HG03108 (cell line): ENCODE data around the gene GAB2.
"Not testable (repeated sequence)": the region's sequence is repeated elsewhere in the genome, so short reads cannot be mapped to it uniquely, and the experiment has no call there.

Source experiments
- ATAC-seq: cut with Tn5 transposase; IDR thresholded peaks from one replicate; pipeline ENCODE4 v1.9.1; 2021; ENCODE audit warnings: moderate library complexity; ENCODE audit not compliant: unreplicated experiment

GAB2 gene

DNA sequence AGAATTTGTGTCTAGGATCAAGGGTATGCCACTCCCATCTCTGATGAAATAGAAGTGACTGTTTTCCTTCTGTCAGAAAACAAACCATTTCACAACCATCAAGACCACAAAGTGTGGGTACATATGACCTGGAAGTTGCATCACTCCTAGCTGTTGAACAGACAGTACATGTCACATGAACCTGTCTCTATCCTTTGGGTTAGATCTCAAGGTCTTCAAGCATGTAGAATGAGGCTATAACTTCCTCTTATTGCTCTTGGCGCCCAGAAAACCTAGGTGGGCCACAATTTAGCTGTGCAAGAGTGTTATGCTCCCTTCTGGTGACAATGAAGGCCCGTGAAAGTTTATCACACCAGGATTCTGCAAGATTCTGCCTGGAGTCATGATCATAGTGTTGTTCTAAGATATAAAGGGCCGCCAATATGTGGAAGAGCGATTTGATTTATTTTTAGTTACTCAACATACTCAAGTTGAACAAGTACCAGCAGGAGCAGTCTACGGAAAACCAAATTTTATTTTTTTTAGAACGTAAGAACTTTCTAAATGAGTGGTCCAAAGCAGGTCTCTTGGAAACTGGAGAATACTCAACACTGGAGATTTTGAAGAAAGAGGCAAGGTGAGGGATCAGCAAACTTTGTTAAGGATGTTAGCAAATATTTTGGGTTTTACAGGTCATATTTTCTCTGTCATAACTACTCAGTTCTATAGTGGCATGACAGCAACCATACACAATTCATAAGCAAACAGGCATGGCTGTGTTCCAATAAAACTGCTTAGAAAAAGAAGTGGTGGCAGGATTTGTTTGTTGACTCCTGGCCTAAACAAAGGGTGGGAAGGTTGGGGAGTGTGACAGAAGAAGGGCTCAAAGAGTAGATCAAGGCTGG is 127.1 kb downstream of the GAB2 start:
- no peak for ATAC-seq

DNA sequence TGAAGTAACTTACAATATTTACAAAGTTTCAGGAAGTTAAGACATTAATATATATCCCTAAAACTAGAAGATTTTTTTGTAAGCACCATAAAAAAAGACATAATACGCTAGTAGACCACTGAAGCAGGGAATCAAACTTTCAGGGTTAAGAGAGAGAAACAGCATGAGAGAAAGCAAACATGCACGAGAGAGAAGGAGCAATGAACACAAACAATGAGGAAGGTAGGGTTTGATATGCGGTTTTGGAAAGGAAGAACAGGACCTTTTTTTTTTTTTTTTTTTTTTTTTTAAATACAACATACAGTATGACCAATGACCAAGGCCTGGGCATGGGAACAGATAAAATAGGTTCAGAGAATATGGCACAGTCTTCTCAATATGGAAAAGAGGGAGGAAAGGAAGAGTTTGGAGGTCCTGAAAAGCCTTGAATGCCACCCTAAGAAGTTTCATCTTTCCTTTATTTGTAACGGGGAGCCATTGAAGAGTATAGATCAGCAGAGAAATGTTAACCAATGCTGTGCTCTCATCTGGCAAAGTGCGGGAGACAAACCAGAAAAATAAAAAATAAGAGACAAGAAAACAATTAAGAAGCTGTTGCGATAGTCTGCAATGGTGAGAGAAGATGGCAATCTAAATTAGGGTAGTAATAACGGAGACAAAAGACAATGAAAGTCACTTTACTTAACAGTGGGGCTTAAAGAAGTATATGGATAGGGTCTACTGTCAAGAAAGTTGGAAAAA is 127.9 kb downstream of the GAB2 start:
- ATAC-seq: no peak

DNA sequence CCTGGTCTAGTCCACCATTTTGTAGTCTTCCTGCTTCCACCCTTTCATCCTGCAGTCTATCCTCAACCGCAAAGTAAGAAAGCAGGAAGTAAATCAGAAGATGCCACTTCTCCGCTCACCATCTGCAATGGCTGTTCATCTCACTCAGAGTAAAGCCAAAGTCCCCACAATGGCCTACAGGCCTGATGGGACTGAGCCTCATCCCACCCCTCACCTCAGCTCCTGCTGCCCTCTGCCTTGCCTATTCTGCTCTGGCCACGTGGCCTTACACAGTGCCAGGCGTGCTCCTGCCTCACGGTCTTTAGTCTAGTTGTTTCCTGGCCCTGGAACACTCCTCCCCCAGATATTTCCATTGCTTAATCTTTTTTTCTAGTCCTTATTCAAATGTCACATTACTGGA is 133.4 kb downstream of the GAB2 start:
- ATAC-seq: no peak

DNA sequence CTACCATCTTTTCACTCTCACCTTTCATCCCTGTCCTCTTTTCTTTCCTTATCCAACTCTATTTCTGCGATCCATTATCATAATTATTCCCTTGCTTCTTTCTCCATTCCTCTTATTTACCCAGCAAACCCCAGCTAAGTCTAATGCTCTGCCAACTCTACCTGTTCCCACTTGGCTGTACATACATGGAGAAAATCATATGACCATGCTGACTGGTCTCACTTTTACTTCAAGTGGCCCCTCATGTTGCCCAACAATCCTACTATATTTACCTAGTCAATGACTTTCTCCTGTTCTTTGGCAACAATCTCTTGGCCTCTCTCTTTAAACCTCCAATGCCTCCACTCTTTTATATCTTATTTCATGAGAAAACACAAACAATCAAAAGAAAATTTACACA is 134.8 kb downstream of the GAB2 start:
- ATAC-seq: no peak

DNA sequence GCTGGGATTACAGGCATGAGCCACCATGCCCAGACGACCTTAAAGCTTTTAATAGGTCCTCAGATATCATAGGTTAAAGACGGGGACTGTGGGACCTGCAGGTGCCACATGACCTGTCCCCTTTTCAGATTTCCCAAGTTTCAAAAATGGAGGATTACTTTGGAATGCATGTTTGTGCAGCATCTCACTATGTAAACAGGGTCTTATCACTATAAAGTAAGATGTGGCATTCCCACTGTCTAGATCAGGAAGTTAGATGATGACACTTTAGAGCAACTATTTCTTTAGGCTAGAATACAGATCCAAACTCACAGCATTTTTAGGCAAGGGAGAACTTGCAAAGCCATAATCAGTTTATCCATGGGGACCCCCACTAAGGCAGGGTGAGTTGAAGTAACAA is 136.1 kb downstream of the GAB2 start:
- no peak for ATAC-seq

DNA sequence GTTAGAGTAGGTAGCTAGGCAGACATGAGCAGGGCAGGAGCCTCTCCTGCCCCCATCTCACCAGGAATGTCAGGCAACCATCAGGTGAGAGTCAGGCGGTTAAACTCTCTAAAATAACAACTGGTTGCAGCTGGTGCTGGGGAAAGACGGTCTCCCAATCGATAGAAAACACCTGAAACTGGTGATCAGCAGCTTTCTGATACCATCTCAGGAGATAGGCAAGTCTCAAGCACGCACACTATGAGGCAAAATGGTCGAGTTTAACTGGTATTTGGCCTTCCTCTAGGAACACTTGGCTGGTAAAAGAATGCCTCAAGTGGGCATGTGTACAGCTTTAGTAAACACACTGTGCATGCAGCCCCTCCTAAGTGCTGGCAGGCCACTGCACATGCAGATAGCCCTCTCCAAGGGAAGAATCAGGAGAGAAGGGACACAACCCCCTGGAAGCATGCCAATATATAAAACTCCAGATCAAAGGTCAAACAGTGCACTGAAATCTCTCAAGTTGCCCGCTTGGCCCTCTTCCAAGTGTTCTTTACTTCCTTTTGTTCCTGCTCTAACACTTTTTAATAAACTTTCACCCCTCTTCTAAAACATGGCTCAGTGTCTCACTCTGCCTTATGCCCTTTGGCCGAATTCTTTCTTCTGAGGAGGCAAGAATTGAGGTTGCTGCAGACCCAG is 140.2 kb downstream of the GAB2 start:
- ATAC-seq: no peak

DNA sequence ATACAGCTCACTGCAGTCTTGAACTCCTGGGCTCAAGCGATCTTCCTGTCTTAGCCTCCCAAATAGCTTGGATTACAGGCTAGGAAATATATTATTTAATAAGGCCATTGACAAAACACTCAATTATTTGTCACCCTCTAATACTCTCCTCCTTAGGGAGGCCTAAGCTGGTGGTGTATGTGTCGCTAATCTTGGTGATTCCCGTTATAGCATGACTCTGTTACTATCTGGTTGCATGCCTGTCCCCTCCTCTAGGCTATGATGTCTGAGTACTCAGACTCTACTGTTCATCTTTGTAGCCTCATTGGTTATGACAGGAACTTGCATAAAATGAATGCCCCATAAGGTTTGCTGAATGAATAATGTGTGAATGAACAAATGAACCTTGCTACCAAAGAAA is 141.3 kb downstream of the GAB2 start:
- ATAC-seq: no peak

DNA sequence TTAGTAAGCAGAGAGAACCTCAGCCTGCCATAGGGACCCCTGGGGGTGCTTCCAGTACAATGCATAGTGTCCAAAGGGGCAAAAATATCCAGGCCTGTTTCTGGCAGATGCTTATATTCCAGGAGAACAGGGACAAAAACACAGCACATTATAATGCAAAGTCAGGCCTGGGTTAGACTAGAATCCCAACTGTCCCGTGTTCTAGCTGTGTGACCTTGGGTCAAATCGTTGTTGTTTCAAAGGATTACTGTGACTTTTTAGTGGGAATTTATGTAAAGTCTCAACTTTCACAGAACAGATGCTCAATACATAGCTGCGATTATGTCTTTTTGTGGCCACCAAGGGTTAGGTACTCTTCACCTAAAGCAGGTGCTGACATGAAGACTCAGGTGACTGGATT is 142.9 kb downstream of the GAB2 start:
- ATAC-seq: no peak

DNA sequence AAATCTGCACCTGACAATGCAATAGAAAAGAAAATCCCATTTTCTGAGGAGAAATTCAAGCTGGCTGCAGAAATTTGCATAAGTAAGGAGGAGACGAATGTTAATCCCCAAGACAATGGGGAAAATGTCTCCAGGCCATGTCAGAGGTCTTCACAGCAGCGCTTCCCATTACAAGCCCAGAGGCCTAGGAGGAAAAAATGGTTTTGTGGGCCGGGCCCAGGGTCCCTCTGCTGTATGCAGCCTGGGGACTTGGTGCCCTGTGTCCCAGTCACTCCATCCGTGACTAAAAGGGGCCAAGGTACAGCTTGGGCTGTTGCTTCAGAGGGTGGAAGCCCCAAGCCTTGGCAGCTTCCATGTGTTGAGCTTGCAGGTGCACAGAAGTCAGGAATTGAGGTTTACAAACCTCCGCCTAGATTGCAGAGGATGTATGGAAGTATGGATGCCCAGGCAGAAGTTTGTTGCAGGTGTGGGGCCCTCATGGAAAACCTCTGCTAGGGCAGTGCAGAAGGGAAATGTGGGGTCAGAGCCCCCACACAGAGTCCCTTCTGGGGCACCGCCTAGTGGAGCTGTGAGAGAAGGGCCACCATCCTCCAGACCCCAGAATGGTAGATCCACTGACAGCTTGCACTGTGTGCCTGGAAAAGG is 144.9 kb downstream of the GAB2 start:
- ATAC-seq: not testable (repeated sequence)

DNA sequence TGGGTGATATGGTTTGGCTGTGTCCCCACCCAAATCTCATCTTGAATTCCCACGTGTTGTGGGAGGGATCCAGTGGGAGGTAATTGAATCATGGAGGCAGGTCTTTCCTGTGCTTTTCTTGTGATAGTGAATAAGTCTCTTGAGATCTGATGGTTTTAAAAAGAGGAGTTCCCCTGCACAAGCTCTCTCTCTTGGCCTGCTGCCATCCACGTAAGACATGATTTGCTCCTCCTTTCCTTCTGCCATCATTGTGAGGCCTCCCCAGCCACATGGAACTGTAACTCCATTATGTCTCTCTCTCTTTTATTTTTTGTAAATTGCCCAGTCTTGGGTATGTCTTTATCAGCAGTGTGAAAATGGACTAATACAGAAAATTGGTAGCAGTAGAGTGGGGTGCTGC is 145.8 kb downstream of the GAB2 start:
- ATAC-seq: not testable (repeated sequence)

DNA sequence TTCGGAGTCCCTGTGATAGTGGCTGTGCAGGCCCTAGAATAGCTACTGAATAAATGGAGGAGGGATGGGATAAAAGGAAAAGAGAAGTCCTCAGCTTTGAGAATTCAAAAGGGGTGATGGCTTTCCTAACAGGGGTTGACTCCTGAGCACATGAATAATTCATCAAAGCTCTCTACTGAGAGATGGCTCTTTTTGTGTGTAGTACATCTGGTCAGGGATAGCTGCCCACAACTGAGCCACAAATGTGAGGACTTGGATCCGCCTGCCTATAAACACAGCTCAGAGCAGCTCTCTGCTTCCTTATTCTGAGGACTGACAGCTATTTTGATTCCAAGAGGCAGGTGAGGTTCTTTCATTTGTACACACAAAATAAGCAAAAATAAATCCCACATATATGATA is 146.6 kb downstream of the GAB2 start:
- ATAC-seq: no peak

DNA sequence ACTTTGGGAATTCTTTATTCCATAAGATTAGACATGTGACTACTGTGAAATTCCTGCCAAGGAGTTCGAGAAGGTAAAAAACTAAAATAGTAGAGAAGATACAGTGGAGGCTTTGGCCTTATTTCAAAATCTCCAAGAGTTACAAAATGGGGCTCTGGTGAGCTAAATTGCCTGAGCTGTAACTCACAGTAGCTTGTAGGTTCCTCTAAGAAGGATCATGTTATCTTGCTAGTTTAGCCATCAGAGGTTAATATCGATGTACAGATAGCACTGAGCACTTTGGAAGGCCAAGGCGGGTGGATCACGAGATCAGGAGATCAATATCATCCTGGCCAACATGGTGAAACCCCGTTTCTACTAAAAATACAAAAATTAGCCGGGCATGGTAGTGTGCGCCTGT is 147.8 kb downstream of the GAB2 start:
- ATAC-seq: no peak

DNA sequence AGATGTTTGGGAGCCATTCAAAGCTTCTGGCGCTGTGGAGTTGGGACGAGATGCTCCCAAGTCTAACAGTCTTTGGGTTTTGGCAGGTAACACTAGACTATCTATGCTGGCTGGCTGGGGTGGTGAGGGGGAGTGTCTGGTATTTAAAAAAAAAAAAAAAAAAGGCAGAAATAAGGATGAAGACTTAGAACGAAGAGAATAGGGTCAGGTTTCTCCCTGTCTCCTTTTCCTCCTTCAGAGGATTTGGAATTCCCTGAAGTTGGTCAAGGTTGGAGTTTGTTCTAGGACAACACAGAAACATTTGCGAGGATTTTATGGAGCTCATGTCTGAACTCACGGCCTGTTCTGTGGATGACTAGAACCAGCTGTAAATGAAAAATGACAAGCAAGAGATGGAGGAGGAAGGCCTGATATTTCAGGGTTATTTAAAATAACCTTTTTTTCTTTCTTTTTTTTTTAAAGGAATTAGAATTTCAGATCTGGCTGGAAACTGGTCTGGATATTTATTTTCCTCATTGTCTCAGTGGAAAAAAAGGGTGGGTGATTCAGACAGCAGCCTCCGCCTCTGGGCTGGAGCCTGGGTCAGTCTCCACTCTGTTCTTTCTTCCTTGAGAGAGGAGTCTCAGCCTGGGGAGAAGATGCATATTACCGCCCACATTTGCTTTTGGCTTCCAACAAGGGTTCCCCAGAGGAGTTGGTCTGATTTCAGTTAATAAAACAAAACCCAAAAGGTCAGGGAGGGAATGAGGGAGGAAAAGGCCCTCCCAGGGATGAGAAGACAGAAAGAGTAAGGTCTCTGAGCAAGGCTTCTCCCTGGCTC is 148.8 kb downstream of the GAB2 start:
- ATAC-seq: no peak

DNA sequence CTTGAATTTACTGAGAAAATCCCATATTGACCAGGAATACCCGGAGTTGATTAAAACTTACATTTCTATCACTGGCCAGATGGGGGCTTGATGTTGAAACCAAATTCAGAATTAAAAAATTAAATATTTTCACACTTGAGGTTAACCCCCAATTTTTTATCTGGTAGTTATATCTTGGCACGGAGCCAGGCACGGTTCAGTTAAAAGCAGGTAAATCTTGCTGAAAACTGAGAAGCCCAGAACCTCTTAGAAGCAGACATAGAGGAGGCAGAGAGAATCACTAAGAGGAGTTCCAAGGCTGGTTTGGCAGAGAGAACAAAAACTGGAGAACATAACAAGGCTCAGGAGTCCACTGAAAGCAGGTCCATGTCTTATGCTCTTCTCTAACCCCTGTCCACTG is 151.2 kb downstream of the GAB2 start:
- no peak for ATAC-seq

DNA sequence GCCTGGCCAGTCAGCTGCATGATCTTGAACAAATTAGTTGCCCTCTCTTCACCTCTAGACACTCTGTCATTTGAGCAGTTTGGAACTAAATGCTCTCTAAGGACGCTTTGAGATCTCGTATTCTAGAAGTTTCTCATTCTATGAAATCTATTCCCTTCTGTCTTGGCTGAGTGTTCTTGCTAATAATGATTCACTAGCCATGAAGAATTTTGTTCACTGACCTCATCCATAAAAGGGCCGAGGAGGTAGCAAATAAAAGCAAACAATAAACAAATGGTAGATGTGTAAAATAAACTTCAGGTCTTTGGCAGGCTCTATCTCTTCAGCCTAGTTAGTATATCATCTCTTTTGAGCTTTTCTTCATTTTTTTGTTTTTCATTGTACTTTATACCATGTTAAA is 152.3 kb downstream of the GAB2 start:
- no peak for ATAC-seq

DNA sequence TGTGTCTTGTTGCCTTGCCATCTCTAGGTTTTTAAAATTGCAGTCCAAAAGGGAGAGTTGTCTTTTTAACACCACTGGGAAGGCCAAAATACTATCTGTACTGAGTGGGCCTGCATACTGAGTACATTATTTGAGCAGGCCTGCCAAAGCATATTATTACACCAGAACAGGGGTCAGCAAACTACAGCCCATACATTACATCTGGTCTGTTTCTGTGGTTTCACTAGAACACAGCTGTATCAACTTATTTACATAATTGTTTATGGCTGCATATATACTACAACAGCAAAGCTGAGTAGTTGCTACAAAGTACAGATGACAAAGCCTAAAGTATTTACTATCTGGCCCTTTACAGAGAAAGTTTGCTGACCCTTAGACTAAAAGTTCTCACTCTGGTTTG is 154.9 kb downstream of the GAB2 start:
- no peak for ATAC-seq

DNA sequence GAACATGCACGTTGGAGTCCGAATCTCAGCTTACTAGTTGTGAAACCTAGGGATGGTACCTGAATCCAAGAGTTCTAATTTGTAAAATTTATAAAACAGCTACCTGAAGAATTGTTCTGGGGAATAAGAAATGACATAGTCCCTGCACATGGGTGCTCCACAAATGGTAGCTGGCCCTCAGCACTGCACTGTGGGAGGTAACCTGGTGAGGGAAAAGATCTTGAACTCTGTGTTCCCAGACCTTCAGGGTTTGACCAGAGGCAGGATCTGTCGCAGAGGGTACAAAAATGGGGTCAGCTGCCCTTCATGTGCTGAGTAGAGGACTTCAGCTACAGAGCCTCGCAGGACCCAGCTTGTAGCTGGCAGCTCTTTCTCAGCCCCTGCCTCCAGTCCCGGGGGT is 155.4 kb downstream of the GAB2 start:
- ATAC-seq: no peak

DNA sequence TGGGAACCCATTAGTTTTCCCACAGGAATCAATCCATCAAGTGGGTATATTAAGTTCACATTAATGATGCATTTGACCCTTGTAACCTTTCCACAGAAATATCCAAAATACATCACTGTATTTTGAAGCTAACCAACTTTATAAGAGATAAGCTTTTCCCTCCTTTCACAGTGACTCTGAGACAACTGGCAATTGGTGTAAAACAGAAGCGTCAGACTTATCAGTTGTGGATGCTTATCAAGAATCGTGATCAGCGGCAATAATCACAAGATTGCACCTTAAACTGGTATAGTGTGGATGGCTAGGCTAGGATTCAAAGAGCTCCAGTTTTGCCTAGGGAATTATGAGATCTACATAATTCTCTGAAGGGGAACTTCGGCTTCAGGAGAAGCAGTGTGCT is 155.8 kb downstream of the GAB2 start:
- ATAC-seq: no peak

DNA sequence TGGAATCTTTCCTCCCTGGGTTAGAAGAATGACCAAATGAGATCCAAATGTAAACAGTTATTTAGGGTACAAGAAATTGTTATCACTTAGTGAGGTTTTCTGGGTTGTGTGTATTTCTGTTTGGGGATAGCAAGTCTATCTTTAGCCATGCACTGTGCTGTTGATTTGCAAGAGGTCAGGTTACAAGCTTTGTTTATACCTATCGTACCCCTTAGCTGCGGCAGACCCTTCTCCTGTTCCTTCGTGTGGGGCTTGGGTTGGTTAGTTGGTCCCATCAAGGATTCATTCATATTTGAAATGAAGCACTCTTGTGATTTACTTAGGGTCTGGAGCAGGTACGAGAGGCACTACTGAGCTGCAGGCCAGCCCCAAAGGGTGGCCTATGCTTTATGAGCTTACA is 156.3 kb downstream of the GAB2 start:
- ATAC-seq: no peak

DNA sequence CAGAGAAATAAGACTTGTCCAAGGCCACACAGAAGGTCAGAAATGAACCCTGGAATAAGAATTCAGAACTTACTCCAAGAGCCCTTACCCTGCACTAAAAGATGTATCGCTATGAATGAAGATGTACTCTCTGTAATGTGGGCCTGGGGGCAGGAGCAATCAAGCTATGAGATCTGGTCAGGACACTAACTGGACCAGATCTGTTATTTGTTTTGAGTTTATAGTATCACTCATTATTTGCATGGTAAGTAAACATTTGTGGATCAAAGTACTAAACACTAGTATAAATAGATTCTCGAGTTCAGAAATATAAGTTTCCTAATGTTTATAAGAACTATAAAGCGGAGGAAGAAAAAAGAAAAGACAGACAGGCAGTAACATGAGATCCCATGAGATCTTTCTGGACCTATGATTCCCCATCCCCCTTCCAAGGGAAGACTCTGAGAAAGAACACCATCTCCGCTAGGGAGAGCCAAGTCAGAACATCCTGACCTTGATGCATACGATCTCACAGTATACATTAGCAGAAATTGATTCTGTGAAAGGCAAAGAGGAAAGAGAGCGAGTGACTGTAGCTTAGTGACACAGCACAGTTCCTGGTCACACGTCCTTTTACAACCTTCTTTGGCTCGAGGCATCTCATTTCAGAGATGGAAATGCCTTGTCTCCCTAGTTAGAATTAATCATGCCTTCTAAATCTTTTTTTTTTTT is 157.7 kb downstream of the GAB2 start:
- ATAC-seq: no peak
